GM12878 (cell line): ENCODE data around the gene UBC. TPM values are rescaled to one million over a fixed set of nuclear protein-coding genes. Genes with fewer than 3 reads are reported as not detected.

ENCODE experiments used
- ATAC-seq: fragments of 200-7000 bp; cut with Tn5 transposase; 3 replicates; pipeline ENCODE4 v1.9.1; 2020; ENCODE audit warnings: mild to moderate bottlenecking, moderate library complexity
- BruUV-seq: library from RNA; stranded (reverse); fragments of 400-500 nt; replicated peaks from 2 replicates; lab custom pipeline; 2021; lab: Mats Ljungman, UMichigan
- CTCF ChIA-PET: fragments of 300-600 bp; sonication (Branson Sonifier 250); formaldehyde crosslinking; extraction: SDS; loops from one replicate; lab custom pipeline; 2021; ENCODE audit warnings: inconsistent platforms; lab: Yijun Ruan, JAX
- POLR2A ChIA-PET: fragments of 350-600 bp; formaldehyde crosslinking; extraction: SDS; loops from one replicate; lab custom pipeline; 2021; ENCODE audit warnings: inconsistent platforms; lab: Charles Lee
- RAD21 ChIA-PET: fragments of 300-600 bp; sonication (Branson Sonifier 250); formaldehyde crosslinking; loops from one replicate; lab custom pipeline; 2023; ENCODE audit warnings: antibody characterized with exemption; ENCODE audit not compliant: unreplicated experiment; lab: Charles Lee
- SMC1A ChIA-PET: fragments of 300-600 bp; sonication (Branson Sonifier 250); formaldehyde crosslinking; loops from one replicate; lab custom pipeline; 2023; ENCODE audit not compliant: unreplicated experiment, uncharacterized antibody; lab: Charles Lee
- DNase-seq: peaks from one replicate; pipeline ENCODE4 v3.0.0-alpha.2; 2011; ENCODE audit warnings: low read depth, low spot score
- FAIRE-seq: peaks from 3 replicates; lab custom pipeline; 2011; peaks lifted over from hg19 to GRCh38; lab: Jason Lieb, UNC
- H2AFZ ChIP-seq: 2 replicates; pipeline ENCODE4 v1.6.0; 2011; ENCODE audit warnings: low read depth, low read length, control low read depth; ENCODE audit not compliant: control insufficient read depth
- H3K27ac ChIP-seq: 2 replicates; pipeline ENCODE4 v1.5.1; 2011; ENCODE audit warnings: control low read depth; ENCODE audit not compliant: control insufficient read depth, insufficient read depth
- H3K27me3 ChIP-seq, 2 experiments: replicated peaks in 1 of 2; 2 replicates each; pipeline versions ENCODE4 v1.6.0 to v1.6.1; 2011; ENCODE audit warnings: low read length in 1 of 2; ENCODE audit not compliant: control insufficient read depth in 2 of 2, insufficient read depth in 2 of 2
- H3K36me3 ChIP-seq, 2 experiments: 2 replicates each; pipeline ENCODE4 v1.5.1; 2011; ENCODE audit warnings: low read length in 1 of 2; ENCODE audit not compliant: control insufficient read depth in 2 of 2, insufficient read depth in 2 of 2
- H3K4me1 ChIP-seq: 2 replicates; pipeline ENCODE4 v1.6.1; 2011; ENCODE audit warnings: mild to moderate bottlenecking, low read length, moderate library complexity, mixed read lengths; ENCODE audit not compliant: control insufficient read depth, insufficient read depth
- H3K4me2 ChIP-seq: 2 replicates; pipeline ENCODE4 v1.6.0; 2011; ENCODE audit warnings: control low read depth; ENCODE audit not compliant: control insufficient read depth, insufficient read depth
- H3K4me3 ChIP-seq: fragments of 200-600 bp; sonication (generic); 2 replicates; pipeline ENCODE4 v1.5.1; 2016
- H3K79me2 ChIP-seq: 2 replicates; pipeline ENCODE4 v1.6.0; 2011; ENCODE audit warnings: low read length; ENCODE audit not compliant: control insufficient read depth, insufficient read depth
- H3K9ac ChIP-seq: 2 replicates; pipeline ENCODE4 v1.8.0; 2011; ENCODE audit warnings: low read length, control low read depth, mixed read lengths; ENCODE audit not compliant: control insufficient read depth, insufficient read depth
- H3K9me3 ChIP-seq: replicated peaks from 3 replicates; pipeline ENCODE4 v1.5.1; 2011; ENCODE audit warnings: mild to moderate bottlenecking, low read length; ENCODE audit not compliant: control insufficient read depth, insufficient read depth
- H4K20me1 ChIP-seq: 2 replicates; pipeline ENCODE4 v1.6.0; 2011; ENCODE audit not compliant: control insufficient read depth, insufficient read depth
- EGR1 ChIP-seq, 2 experiments: IDR thresholded peaks; 1 replicate in 1 of 2; 2 replicates in 1 of 2; pipeline ENCODE4 v1.6.1; 2011 to 2012; ENCODE audit warnings: low read depth in 2 of 2, low read length in 2 of 2, borderline replicate concordance in 1 of 2, mild to moderate bottlenecking in 1 of 2, moderate library complexity in 1 of 2
- LARP7 ChIP-seq: fragments of 450-650 bp; IDR thresholded peaks from 2 replicates; pipeline ENCODE4 v1.6.1; 2017; ENCODE audit warnings: mild to moderate bottlenecking
- REST ChIP-seq: IDR thresholded peaks from 2 replicates; pipeline ENCODE4 v1.6.1; 2012; ENCODE audit warnings: mild to moderate bottlenecking, low read depth, low read length
- SIN3A ChIP-seq: IDR thresholded peaks from 2 replicates; pipeline ENCODE4 v1.6.1; 2012; ENCODE audit warnings: low read depth, low read length, improper control_type of control experiment
- SP1 ChIP-seq: IDR thresholded peaks from one replicate; pipeline ENCODE4 v1.6.1; 2011; ENCODE audit warnings: low read depth, low read length
- USF2 ChIP-seq: IDR thresholded peaks from 2 replicates; pipeline ENCODE4 v1.6.1; 2011; ENCODE audit warnings: low read depth, low read length, improper control_type of control experiment, borderline replicate concordance
- ZBED1 ChIP-seq: IDR thresholded peaks from 2 replicates; pipeline ENCODE4 v1.6.1; 2016; ENCODE audit warnings: borderline replicate concordance
- ZBTB33 ChIP-seq: fragments of 450-650 bp; IDR thresholded peaks from 2 replicates; pipeline ENCODE4 v1.6.1; 2017; ENCODE audit warnings: mild to moderate bottlenecking
- WGBS: methylation state at CpG from one replicate; pipeline ENCODE4 v1.1.6; 2016; ENCODE audit warnings: low lambda C conversion rate; ENCODE audit not compliant: insufficient replicate concordance, insufficient coverage; ENCODE audit errors: missing lambda C conversion rate; 5-methylcytosine and 5-hydroxymethylcytosine counted together
- in situ Hi-C: fragments of 300-500 bp; cut with MboI; formaldehyde crosslinking; loops from 9 replicates; pipeline ENCODE4 v1.14.3; 2018; ENCODE audit warnings: mixed read lengths
- intact Hi-C: fragments of 100-400 bp; cut with micrococcal nuclease; formaldehyde crosslinking; loops from one replicate; pipeline ENCODE4 v1.14.2; 2022; ENCODE audit not compliant: unreplicated experiment
- polyA plus RNA-seq, 11 experiments: library from polyadenylated mRNA; depleted of rRNA in 4 of 11; unstranded in 6 of 11; stranded (reverse) in 5 of 11; fragments of >200 nt; fragmentation: Nextera tagmentation in 4 of 11; fragmentation: Illumina TruSeq in 1 of 11; extraction: Ambion mirVana in 4 of 11; extraction: Trizol in 1 of 11; gene quantifications; 1 replicate in 1 of 11; 2 replicates in 10 of 11; pipeline versions ENCODE4 v1.2.1 to v1.2.3, GENCODE V29; 2011 to 2016; ENCODE audit warnings: inconsistent platforms in 2 of 11, missing spikeins in 2 of 11, low read depth in 1 of 11
- total RNA-seq, 4 experiments: library from RNA; depleted of rRNA in 3 of 4; stranded (reverse); fragments of >200 nt in 3 of 4; fragmentation: Illumina TruSeq in 1 of 4; extraction: Trizol in 1 of 4; gene quantifications; 2 replicates each; pipeline versions ENCODE4 v1.2.1 to v1.2.3, GENCODE V29; 2013 to 2021

UBC gene
- total and polyA plus RNA-seq, 10 of the 15 experiments (the other 5 are each of a cell fraction or from before 2014, with no cell fraction given), result 653 to 1,666 (median 874) TPM

- Histone ChIP-seq H3K4me3 (no peak overlapping the region), H2AFZ (no peak overlapping the region), H3K9me3 (no peaks in the 10 kb centered on the region), H3K4me1 (peaks cover 34% of the 10 kb centered on the region), H3K36me3 (no peaks in the 10 kb centered on the region), H3K27me3 (no peaks in the 10 kb centered on the region), H3K79me2 (peaks cover 3% of the 10 kb centered on the region), H4K20me1 (no peaks in the 10 kb centered on the region), H3K9ac (no peak overlapping the region), H3K4me2 (no peak overlapping the region), H3K27ac (no peak overlapping the region)
- no TSS peak for BruUV-seq
- WGBS, result 69% methylated on average over 12 of the region's 12 CpGs
- SMC1A ChIA-PET, result interaction anchor here (10.5 to 12.3 kb wide), 2 partner anchors 13 to 16 kb away, joined by 143 to 294 read pairs; no protein-coding TSS in a partner anchor
- ATAC-seq (no peak), DNase-seq (no peak), FAIRE-seq (no peak)
- POLR2A ChIA-PET, result interaction anchor here (0.6 to 16.4 kb wide), 4 partner anchors 14 to 68 kb away, joined by 3 to 346 read pairs (median 6); no protein-coding TSS in a partner anchor
- intact Hi-C loops (no loop called here), in situ Hi-C loops (loop anchor here (10.0 to 25.0 kb wide), 2 partner anchors 511 to 1487 kb away; partner anchors contain the start of gene RILPL2)
- no peak for TF ChIP-seq REST
- no peak for TF ChIP-seq USF2
- no peak for TF ChIP-seq SIN3A
- TF ChIP-seq ZBTB33, result no peak
- no peak for TF ChIP-seq SP1
- TF ChIP-seq ZBED1, result no peak
- no peak for TF ChIP-seq LARP7
- TF ChIP-seq EGR1 (IDR thresholded peaks at IDR 0.05; ENCODE audit: borderline replicate concordance in 1 of 2, low read depth in 2 of 2, low read length in 2 of 2), result no peak
- RAD21 ChIA-PET, result interaction anchor here (0.8 to 12.1 kb wide), 2 partner anchors 13 to 17 kb away, joined by 4 to 246 read pairs; no protein-coding TSS in a partner anchor
- CTCF ChIA-PET, result interaction anchor here (0.9 to 21.3 kb wide), 4 partner anchors 16 to 152 kb away, joined by 3 to 523 read pairs (median 82); no protein-coding TSS in a partner anchor
These were observed 9.7 kb upstream of the UBC start for GRCh38 chr12:124923905-124924734.
